Thymus (tissue), 11 donors: Measurements from ENCODE around the gene LSM7. TPM values are rescaled to one million over a fixed set of nuclear protein-coding genes. Genes with fewer than 3 reads are reported as not detected.
A peak's percentile ranks its signal among the peaks of the same experiment; 100 is the strongest.
"Not testable (repeated sequence)": the region's sequence is repeated elsewhere in the genome, so short reads cannot be mapped to it uniquely, and the experiment has no call there.

Experiments
- DNase-seq, 9 donors: peaks; one replicate each; pipeline ENCODE4 v3.0.0-alpha.2; 2013; ENCODE audit warnings: low spot score in 9 of 9, low read depth in 6 of 9, missing footprints in 1 of 9
- H3K27ac ChIP-seq, 2 donors: one replicate each; pipeline ENCODE4 v1.5.1; 2013; ENCODE audit warnings: control low read depth in 1 of 2, low read depth in 1 of 2, low read length in 1 of 2, mild to moderate bottlenecking in 1 of 2, moderate library complexity in 1 of 2
- H3K27me3 ChIP-seq, 2 donors: one replicate each; pipeline ENCODE4 v1.5.1; 2013; ENCODE audit warnings: low read length in 1 of 2; ENCODE audit not compliant: control insufficient read depth in 2 of 2, insufficient read depth in 1 of 2
- H3K36me3 ChIP-seq, 2 donors: one replicate each; pipeline ENCODE4 v1.5.1; 2013; ENCODE audit warnings: low read length in 1 of 2, mild to moderate bottlenecking in 1 of 2, moderate library complexity in 1 of 2; ENCODE audit not compliant: control insufficient read depth in 2 of 2, insufficient read depth in 2 of 2
- H3K4me1 ChIP-seq, 2 donors: one replicate each; pipeline ENCODE4 v1.5.1; 2013; ENCODE audit warnings: low read length in 2 of 2; ENCODE audit not compliant: control insufficient read depth in 2 of 2, insufficient read depth in 2 of 2
- H3K4me3 ChIP-seq, 2 donors: one replicate each; pipeline ENCODE4 v1.5.1; 2013; ENCODE audit warnings: low read length in 2 of 2, control low read depth in 1 of 2, mild to moderate bottlenecking in 1 of 2
- H3K9me3 ChIP-seq, 2 donors: one replicate each; pipeline ENCODE4 v1.5.1; 2013; ENCODE audit warnings: low read length in 1 of 2, mild to moderate bottlenecking in 1 of 2; ENCODE audit not compliant: control insufficient read depth in 2 of 2, insufficient read depth in 1 of 2
- WGBS: extraction: QIAGEN DNeasy Blood & Tissue Kit; methylation state at CpG from one replicate; pipeline ENCODE4 v1.1.7; 2013; 5-methylcytosine and 5-hydroxymethylcytosine counted together
- polyA plus RNA-seq: library from polyadenylated mRNA; stranded (reverse); fragments of 200-250 nt; gene quantifications from one replicate; pipeline ENCODE4 v1.2.3, GENCODE V29; 2013
- total RNA-seq: library from RNA; stranded (reverse); fragments of 120-200 nt; gene quantifications from one replicate; pipeline ENCODE4 v1.2.4, GENCODE V29; 2013
- donor health status: healthy.

Gene LSM7
- total and polyA plus RNA-seq, 2 donors, result 175 to 243 TPM

GRCh38 chr19:2281265-2282061, 46.9 kb downstream of the LSM7 start:
- not testable (repeated sequence) for H3K9me3 ChIP-seq, H3K27ac ChIP-seq, H3K36me3 ChIP-seq, DNase-seq, H3K4me3 ChIP-seq
- peaks cover 15 to 45% of the 10 kb centered on the region in 2 donors for H3K27me3 ChIP-seq
- H3K4me1 ChIP-seq, result peaks cover 0 to 11% of the 10 kb centered on the region in 2 donors
- WGBS, result 13% methylated on average over 16 of the region's 16 CpGs

GRCh38 chr19:2280633-2281264, 47.6 kb downstream of the LSM7 start:
- WGBS, result 89% methylated on average over 26 of the region's 26 CpGs
- Histone ChIP-seq H3K4me1 (peaks cover 0 to 11% of the 10 kb centered on the region in 2 donors), H3K9me3 (no peaks in the 10 kb centered on the region), H3K27ac (no peak overlapping the region), H3K27me3 (peaks cover 15 to 38% of the 10 kb centered on the region in 2 donors), H3K4me3 (no peak overlapping the region), H3K36me3 (peaks cover 7 to 12% of the 10 kb centered on the region in 2 donors)
- DNase-seq, result no peak

DNA sequence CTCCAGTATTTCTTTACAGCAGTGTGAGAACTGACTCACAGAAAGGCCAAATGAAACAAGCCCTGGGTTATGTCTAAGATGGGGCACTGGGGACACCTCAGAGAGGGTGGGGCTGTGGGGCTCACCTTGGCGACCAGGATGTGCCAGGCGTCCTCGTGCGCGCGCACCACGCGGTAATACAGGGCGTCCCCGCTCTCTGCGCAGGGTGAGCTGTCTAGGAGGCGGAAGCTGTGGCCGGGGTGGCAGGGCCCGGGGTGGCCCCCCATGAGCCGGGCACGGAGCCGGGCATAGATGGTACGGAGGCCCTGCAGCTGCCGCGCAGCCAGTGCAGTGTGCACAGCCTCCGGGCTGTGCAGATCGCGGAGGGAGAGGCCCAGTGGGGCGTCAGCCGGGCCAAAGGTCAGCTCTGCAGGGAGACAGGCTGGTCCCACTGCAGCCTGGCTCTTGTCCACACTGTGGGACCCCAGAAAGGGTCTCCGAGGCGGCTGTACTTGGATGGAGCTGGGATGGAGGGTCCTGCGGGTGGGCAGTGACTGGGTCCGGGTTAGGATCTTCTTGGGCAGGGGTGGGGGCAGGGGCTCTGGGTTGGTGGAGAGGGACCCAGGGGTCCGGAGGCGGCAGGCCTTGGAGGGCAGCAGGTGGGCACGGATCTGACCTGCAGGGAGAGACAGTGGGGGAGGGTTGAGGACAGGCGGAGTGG, 49.8 kb downstream of the LSM7 start:
- 98% methylated on average over 33 of the region's 33 CpGs for WGBS
- H3K27ac ChIP-seq, result no peak overlapping the region
- peaks cover 0 to 4% of the 10 kb centered on the region in 2 donors for H3K9me3 ChIP-seq
- peaks cover 4 to 21% of the 10 kb centered on the region in 2 donors for H3K4me1 ChIP-seq
- DNase-seq, result no peak
- H3K36me3 ChIP-seq, result peaks cover 22% of the 10 kb centered on the region in 2 donors
- peaks cover 15 to 28% of the 10 kb centered on the region in 2 donors for H3K27me3 ChIP-seq
- no peak overlapping the region for H3K4me3 ChIP-seq

- peaks cover 31 to 35% of the 10 kb centered on the region in 2 donors for H3K36me3 ChIP-seq
- WGBS, result 97% methylated on average over 9 of the region's 9 CpGs
- peaks cover 7 to 28% of the 10 kb centered on the region in 2 donors for H3K4me1 ChIP-seq
- H3K9me3 ChIP-seq, result peaks cover 0 to 4% of the 10 kb centered on the region in 2 donors
- no peak overlapping the region for H3K4me3 ChIP-seq
- no peak for DNase-seq
- peaks cover 6 to 13% of the 10 kb centered on the region in 2 donors for H3K27me3 ChIP-seq
- no peak overlapping the region for H3K27ac ChIP-seq
These were observed 51.2 kb downstream of the LSM7 start for GRCh38 chr19:2277138-2277537.

GRCh38 chr19:2276429-2276986, 51.9 kb downstream of the LSM7 start:
- DNase-seq, result no peak
- no peak overlapping the region for H3K4me3 ChIP-seq
- no peak overlapping the region for H3K27ac ChIP-seq
- WGBS, result 97% methylated on average over 28 of the region's 28 CpGs
- peaks cover 0 to 4% of the 10 kb centered on the region in 2 donors for H3K9me3 ChIP-seq
- H3K4me1 ChIP-seq, result peaks cover 10 to 27% of the 10 kb centered on the region in 2 donors
- H3K27me3 ChIP-seq, result peaks cover under 1 to 7% of the 10 kb centered on the region in 2 donors
- peaks cover 36 to 41% of the 10 kb centered on the region in 2 donors for H3K36me3 ChIP-seq

GRCh38 chr19:2275588-2276428, 52.6 kb downstream of the LSM7 start:
- Histone ChIP-seq H3K4me3 (no peak overlapping the region), H3K27ac (no peak overlapping the region), H3K27me3 (peaks cover 0 to 6% of the 10 kb centered on the region in 2 donors), H3K9me3 (peaks cover 0 to 4% of the 10 kb centered on the region in 2 donors), H3K36me3 (peaks cover 38 to 45% of the 10 kb centered on the region in 2 donors), H3K4me1 (peaks cover 13 to 31% of the 10 kb centered on the region in 2 donors)
- no peak for DNase-seq
- 94% methylated on average over 74 of the region's 74 CpGs for WGBS

GRCh38 chr19:2274931-2275535, 53.4 kb downstream of the LSM7 start:
- peak in 1 of 9 donors; percentile 58 for DNase-seq
- 79% methylated on average over 16 of the region's 16 CpGs for WGBS
- Histone ChIP-seq H3K36me3 (peaks cover 38 to 45% of the 10 kb centered on the region in 2 donors), H3K27me3 (no peaks in the 10 kb centered on the region), H3K4me3 (no peak overlapping the region), H3K4me1 (peaks cover 13 to 31% of the 10 kb centered on the region in 2 donors), H3K27ac (no peak overlapping the region), H3K9me3 (peaks cover 0 to 4% of the 10 kb centered on the region in 2 donors)

GRCh38 chr19:2274185-2274711, 54.1 kb downstream of the LSM7 start:
- H3K9me3 ChIP-seq, result peaks cover 0 to 4% of the 10 kb centered on the region in 2 donors
- H3K27me3 ChIP-seq, result peaks cover 0 to 2% of the 10 kb centered on the region in 2 donors
- DNase-seq, result no peak
- peaks cover 13 to 31% of the 10 kb centered on the region in 2 donors for H3K4me1 ChIP-seq
- no peak overlapping the region for H3K27ac ChIP-seq
- peak overlapping the region in 1 of 2 donors; percentile 39 for H3K4me3 ChIP-seq
- peaks cover 38 to 45% of the 10 kb centered on the region in 2 donors for H3K36me3 ChIP-seq
- 98% methylated on average over 9 of the region's 9 CpGs for WGBS
